Type B pancreatic cell (in vitro differentiated cells): ENCODE results near the gene GCG. TPM values are rescaled to one million over a fixed set of nuclear protein-coding genes. Genes with fewer than 3 reads are reported as not detected.

Experiments used
- DNase-seq: peaks from one replicate; pipeline ENCODE4 v3.0.0; 2021; ENCODE audit warnings: mixed read lengths; ENCODE audit not compliant: unreplicated experiment; ENCODE audit errors: extremely low spot score
- H3K27ac Mint-ChIP-seq: 2 replicates; pipeline ENCODE4 v1.8.0; 2021; ENCODE audit warnings: mild to moderate bottlenecking, mixed read lengths
- H3K27me3 Mint-ChIP-seq: 2 replicates; pipeline ENCODE4 v1.8.0; 2021; ENCODE audit warnings: mixed read lengths
- H3K36me3 Mint-ChIP-seq: 2 replicates; pipeline ENCODE4 v1.8.0; 2021; ENCODE audit warnings: mixed read lengths
- H3K4me1 Mint-ChIP-seq: one replicate; pipeline ENCODE4 v1.8.0; 2021; ENCODE audit warnings: mixed read lengths; ENCODE audit not compliant: unreplicated experiment
- H3K4me3 Mint-ChIP-seq: 2 replicates; pipeline ENCODE4 v1.8.0; 2021; ENCODE audit warnings: mild to moderate bottlenecking, mixed read lengths
- H3K9me3 Mint-ChIP-seq: 2 replicates; pipeline ENCODE4 v1.8.0; 2021; ENCODE audit warnings: mixed read lengths
- total RNA-seq: library from RNA; stranded (reverse); gene quantifications from 2 replicates; pipeline ENCODE4 v1.2.1, GENCODE V29; 2021; ENCODE audit warnings: low replicate concordance
- TF ChIP-seq, protein P1 (sequence below): fragments of 200-600 bp; sonication (generic); conservative IDR thresholded peaks from 2 replicates; pipeline ENCODE4 v1.5.0; 2021; ENCODE audit warnings: antibody characterized with exemption, mild to moderate bottlenecking

The GCG gene
- total RNA-seq, 1 donor from 2014 or later = 4,649 TPM

DNA sequence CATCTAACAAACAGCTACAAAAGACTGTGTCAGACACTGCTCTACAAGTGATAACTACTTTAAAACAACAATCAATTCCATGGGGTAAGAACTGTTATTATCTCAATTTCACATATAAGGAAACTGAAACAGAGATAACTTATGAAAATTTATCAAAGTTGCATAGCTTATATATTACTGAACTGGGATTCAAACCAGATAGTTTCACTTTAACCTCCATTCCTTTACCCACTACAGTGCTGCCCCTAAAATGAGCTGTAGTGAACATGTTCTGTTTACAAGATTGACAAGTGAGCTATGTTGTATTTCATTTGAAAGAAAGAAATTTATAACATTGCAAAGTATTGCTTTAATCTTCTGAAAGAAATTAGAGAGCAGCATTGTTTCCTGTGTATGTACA is 14.1 kb upstream of the GCG start:
- no peaks in the 10 kb centered on the region for H3K36me3 Mint-ChIP-seq
- TF ChIP-seq, protein P1, sequence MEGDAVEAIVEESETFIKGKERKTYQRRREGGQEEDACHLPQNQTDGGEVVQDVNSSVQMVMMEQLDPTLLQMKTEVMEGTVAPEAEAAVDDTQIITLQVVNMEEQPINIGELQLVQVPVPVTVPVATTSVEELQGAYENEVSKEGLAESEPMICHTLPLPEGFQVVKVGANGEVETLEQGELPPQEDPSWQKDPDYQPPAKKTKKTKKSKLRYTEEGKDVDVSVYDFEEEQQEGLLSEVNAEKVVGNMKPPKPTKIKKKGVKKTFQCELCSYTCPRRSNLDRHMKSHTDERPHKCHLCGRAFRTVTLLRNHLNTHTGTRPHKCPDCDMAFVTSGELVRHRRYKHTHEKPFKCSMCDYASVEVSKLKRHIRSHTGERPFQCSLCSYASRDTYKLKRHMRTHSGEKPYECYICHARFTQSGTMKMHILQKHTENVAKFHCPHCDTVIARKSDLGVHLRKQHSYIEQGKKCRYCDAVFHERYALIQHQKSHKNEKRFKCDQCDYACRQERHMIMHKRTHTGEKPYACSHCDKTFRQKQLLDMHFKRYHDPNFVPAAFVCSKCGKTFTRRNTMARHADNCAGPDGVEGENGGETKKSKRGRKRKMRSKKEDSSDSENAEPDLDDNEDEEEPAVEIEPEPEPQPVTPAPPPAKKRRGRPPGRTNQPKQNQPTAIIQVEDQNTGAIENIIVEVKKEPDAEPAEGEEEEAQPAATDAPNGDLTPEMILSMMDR = no peak
- H3K27me3 Mint-ChIP-seq = peaks cover 3% of the 10 kb centered on the region
- H3K4me1 Mint-ChIP-seq = no peaks in the 10 kb centered on the region
- no peak overlapping the region for H3K4me3 Mint-ChIP-seq
- no peak for DNase-seq
- no peak overlapping the region for H3K27ac Mint-ChIP-seq
- no peaks in the 10 kb centered on the region for H3K9me3 Mint-ChIP-seq

DNA sequence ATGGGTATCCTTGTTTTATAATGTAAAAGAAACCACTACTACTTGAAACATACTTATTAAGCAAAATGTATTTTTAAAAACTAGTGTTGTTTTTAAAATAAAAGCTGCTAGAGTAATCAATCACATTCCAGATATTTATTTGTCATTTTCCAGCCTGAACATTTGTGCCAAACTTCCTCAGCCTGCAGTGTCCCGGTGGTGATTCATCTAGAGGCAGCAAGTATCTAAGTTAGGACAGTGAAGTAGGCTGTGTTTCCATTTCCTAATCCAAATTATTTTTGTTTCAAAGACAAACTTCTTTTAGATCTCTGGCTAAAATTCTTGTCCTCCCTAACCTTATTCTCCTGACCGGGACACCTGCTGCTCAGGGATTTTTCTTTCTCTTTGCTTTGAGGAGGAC is 12.8 kb upstream of the GCG start:
- TF ChIP-seq, protein P1 = no peak
- Mint-ChIP-seq H3K27me3 (peaks cover 3% of the 10 kb centered on the region), H3K4me1 (no peaks in the 10 kb centered on the region), H3K4me3 (no peak overlapping the region), H3K9me3 (no peaks in the 10 kb centered on the region), H3K27ac (no peak overlapping the region), H3K36me3 (no peaks in the 10 kb centered on the region)
- no peak for DNase-seq

DNA sequence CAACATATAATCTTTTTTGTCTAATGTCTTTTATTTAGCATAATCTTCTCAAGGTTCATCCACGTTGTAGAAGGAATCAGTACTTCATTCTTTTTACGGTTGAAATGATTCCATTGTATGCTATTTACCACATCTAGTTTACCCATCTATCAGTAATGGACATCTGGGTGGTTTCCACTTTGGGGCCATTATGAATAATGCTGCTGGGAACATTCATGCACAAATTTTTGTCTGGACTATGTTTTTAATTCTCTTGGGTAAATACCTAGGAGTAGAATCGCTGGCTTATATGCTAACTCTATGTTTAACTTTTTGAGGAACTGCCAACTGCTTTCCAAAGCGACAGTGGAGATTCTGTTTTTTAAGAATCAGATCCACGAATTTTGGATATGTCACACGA is 7.4 kb upstream of the GCG start:
- H3K9me3 Mint-ChIP-seq = no peaks in the 10 kb centered on the region
- H3K4me3 Mint-ChIP-seq = no peak overlapping the region
- H3K4me1 Mint-ChIP-seq = no peaks in the 10 kb centered on the region
- TF ChIP-seq, protein P1 = no peak
- H3K36me3 Mint-ChIP-seq = no peaks in the 10 kb centered on the region
- DNase-seq = no peak
- H3K27me3 Mint-ChIP-seq = no peaks in the 10 kb centered on the region
- H3K27ac Mint-ChIP-seq = no peak overlapping the region

DNA sequence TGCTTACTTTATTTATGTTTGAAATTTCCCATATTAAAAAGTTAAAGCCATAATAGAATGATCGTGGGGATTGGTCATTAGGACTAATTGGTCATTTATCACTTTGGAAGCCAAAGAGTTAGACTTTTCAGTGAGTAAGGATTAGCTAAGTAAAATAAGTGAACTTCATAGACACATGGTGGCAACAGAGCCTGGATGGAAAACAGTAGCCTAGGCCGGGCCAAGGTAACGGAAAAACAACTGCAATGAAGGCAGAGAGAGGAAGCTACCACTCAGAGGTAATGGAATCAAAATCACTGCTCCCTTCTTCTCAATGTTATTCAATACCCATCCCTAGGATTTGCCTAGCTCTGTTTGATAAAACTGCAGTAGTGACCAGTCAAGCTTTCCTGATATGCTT is 4.1 kb upstream of the GCG start:
- no peaks in the 10 kb centered on the region for H3K36me3 Mint-ChIP-seq
- H3K4me3 Mint-ChIP-seq = no peak overlapping the region
- no peaks in the 10 kb centered on the region for H3K9me3 Mint-ChIP-seq
- H3K27ac Mint-ChIP-seq = no peak overlapping the region
- peaks cover 9% of the 10 kb centered on the region for H3K27me3 Mint-ChIP-seq
- no peak for DNase-seq
- H3K4me1 Mint-ChIP-seq = no peaks in the 10 kb centered on the region
- TF ChIP-seq, protein P1 = no peak

DNA sequence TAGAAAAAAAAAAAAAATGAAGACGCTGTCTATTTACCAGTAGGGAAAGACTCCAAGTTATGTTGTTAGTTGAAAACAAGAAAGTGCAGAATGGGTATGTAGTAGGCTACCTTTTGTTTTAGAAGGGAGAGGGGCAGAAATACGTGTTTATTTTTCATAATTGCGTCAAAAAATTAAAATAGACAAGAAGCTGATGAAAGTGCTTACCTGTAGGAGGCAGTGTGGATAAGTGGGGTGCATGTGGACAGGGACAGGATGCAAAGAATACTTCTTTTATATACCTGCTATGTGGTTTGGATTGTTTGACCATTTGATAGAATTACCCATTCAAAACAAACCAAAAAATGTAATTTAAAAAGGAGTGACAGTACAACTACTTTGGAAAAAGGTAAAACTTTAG is 3.0 kb upstream of the GCG start:
- Mint-ChIP-seq H3K27ac (no peak overlapping the region), H3K4me1 (no peaks in the 10 kb centered on the region), H3K36me3 (no peaks in the 10 kb centered on the region), H3K27me3 (peaks cover 9% of the 10 kb centered on the region), H3K9me3 (no peaks in the 10 kb centered on the region), H3K4me3 (no peak overlapping the region)
- no peak for DNase-seq
- TF ChIP-seq, protein P1 = no peak

DNA sequence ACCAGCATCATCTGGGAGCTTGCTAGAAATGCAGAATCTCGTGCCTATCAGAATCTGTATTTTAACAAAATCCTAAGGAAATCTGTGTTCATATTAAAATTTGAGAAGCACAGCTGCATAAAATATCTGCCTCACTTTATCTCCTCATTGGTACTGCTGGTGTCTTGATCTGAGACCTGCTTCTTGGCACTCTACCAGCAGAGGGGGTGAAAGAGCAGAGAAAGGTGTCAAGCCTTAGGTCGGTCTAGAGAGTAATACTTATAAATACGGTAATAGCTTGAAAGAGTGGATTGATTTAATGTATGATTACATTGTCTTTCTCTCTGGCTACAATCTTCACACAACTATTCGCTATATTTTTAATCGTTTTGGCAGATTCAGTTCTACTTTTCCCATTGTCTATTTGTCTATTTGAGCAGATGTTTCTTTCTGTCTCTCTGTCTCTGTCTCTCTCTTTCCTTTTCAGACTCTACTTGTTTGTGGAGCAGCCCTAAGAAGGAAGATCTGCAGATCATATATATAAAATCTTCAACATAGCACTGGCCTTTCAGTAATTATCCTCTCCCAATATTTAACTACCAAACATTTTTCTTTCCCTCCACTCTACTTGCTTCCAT is 1.7 kb upstream of the GCG start:
- no peak overlapping the region for H3K4me3 Mint-ChIP-seq
- H3K27ac Mint-ChIP-seq = no peak overlapping the region
- TF ChIP-seq, protein P1 = peak; percentile 85
- H3K36me3 Mint-ChIP-seq = no peaks in the 10 kb centered on the region
- no peaks in the 10 kb centered on the region for H3K9me3 Mint-ChIP-seq
- no peaks in the 10 kb centered on the region for H3K4me1 Mint-ChIP-seq
- no peak for DNase-seq
- H3K27me3 Mint-ChIP-seq = peaks cover 9% of the 10 kb centered on the region
